SK-N-SH (cell line): ENCODE measurements around the gene PARK7. TPM values are rescaled to one million over a fixed set of nuclear protein-coding genes. Genes with fewer than 3 reads are reported as not detected.

Experiments used
- CTCF ChIA-PET: fragments of 300-600, 350-600 bp; formaldehyde crosslinking; extraction: SDS; loops from one replicate; lab custom pipeline; 2021; lab: Yijun Ruan, JAX
- POLR2A ChIA-PET: fragments of 350-600 bp; sonication (Branson Sonifier 250); formaldehyde crosslinking; extraction: SDS; loops from one replicate; lab custom pipeline; 2020; ENCODE audit warnings: antibody characterized with exemption, inconsistent platforms; lab: Yijun Ruan, JAX
- DNase-seq: peaks from one replicate; pipeline ENCODE4 v3.0.0; 2012
- H2AFZ ChIP-seq: fragments of 200-600 bp; sonication (generic); 2 replicates; pipeline ENCODE4 v1.8.1; 2016; ENCODE audit warnings: antibody characterized with exemption, mild to moderate bottlenecking, low read depth
- H3F3A ChIP-seq: fragments of 200-600 bp; sonication (generic); replicated peaks from 2 replicates; pipeline ENCODE3; 2016; ENCODE audit warnings: antibody characterized with exemption, mild to moderate bottlenecking; ENCODE audit not compliant: insufficient read depth
- H3K27ac ChIP-seq, 2 experiments: fragments of 200-500 bp in 1 of 2; fragments of 200-600 bp in 1 of 2; sonication (Bioruptor generic) in 1 of 2; sonication (generic), shearing (Covaris generic) in 1 of 2; 2 replicates each; pipeline versions ENCODE4 v1.5.1 to v1.6.1; 2014 to 2016; ENCODE audit warnings: low read depth in 2 of 2, inconsistent platforms in 1 of 2, low read length in 1 of 2, mild to moderate bottlenecking in 1 of 2, mixed read lengths in 1 of 2
- H3K27me3 ChIP-seq: fragments of 200-600 bp; sonication (generic), shearing (Covaris generic); 2 replicates; pipeline ENCODE4 v1.6.1; 2016; ENCODE audit warnings: mixed run types; ENCODE audit not compliant: insufficient read depth
- H3K36me3 ChIP-seq, 2 experiments: fragments of 200-500 bp in 1 of 2; fragments of 200-600 bp in 1 of 2; sonication (Bioruptor generic) in 1 of 2; sonication (generic) in 1 of 2; replicated peaks in 1 of 2; 2 replicates each; pipeline versions ENCODE3 to v1.5.1; 2014 to 2016; ENCODE audit warnings: low read length in 1 of 2, mild to moderate bottlenecking in 1 of 2; ENCODE audit not compliant: insufficient read depth in 2 of 2, control insufficient read depth in 1 of 2
- H3K4me1 ChIP-seq, 2 experiments: fragments of 200-500 bp in 1 of 2; fragments of 200-600 bp in 1 of 2; sonication (Bioruptor generic) in 1 of 2; sonication (generic), shearing (Covaris generic) in 1 of 2; 2 replicates each; pipeline versions ENCODE4 v1.5.1 to v1.6.1; 2014 to 2016; ENCODE audit warnings: low read depth in 1 of 2, low read length in 1 of 2, mixed run types in 1 of 2; ENCODE audit not compliant: insufficient read depth in 2 of 2, control insufficient read depth in 1 of 2
- H3K4me2 ChIP-seq: fragments of 200-600 bp; sonication (generic), shearing (Covaris generic); 2 replicates; pipeline ENCODE4 v1.6.1; 2017; ENCODE audit warnings: mixed run types
- H3K4me3 ChIP-seq, 2 experiments: fragments of 200-500 bp in 1 of 2; fragments of 200-600 bp in 1 of 2; sonication (Bioruptor generic) in 1 of 2; sonication (generic), shearing (Covaris generic) in 1 of 2; 2 replicates each; pipeline versions ENCODE4 v1.5.1 to v1.8.1; 2014 to 2016; ENCODE audit warnings: low read depth in 2 of 2, inconsistent platforms in 1 of 2, low read length in 1 of 2, mild to moderate bottlenecking in 1 of 2, mixed read lengths in 1 of 2, moderate library complexity in 1 of 2
- H3K79me2 ChIP-seq: fragments of 200-600 bp; sonication (generic); 2 replicates; pipeline ENCODE4 v1.8.1; 2017; ENCODE audit warnings: mild to moderate bottlenecking; ENCODE audit not compliant: insufficient read depth
- H3K9ac ChIP-seq: fragments of 200-600 bp; sonication (generic); 2 replicates; pipeline ENCODE4 v1.6.1; 2017; ENCODE audit warnings: mixed run types
- H3K9me2 ChIP-seq: fragments of 200-600 bp; sonication (generic); 2 replicates; pipeline ENCODE4 v1.6.1; 2017; ENCODE audit warnings: mixed run types
- H3K9me3 ChIP-seq: fragments of 200-600 bp; sonication (generic); 2 replicates; pipeline ENCODE4 v1.6.1; 2017; ENCODE audit warnings: mixed run types, mild to moderate bottlenecking, moderate library complexity
- H4K20me1 ChIP-seq: fragments of 200-600 bp; sonication (generic); 2 replicates; pipeline ENCODE4 v1.6.1; 2017; ENCODE audit warnings: mild to moderate bottlenecking, mixed run types; ENCODE audit not compliant: insufficient read depth
- CHD2 ChIP-seq: fragments of 150-350 bp; IDR thresholded peaks from 2 replicates; pipeline ENCODE4 v1.6.1; 2018; ENCODE audit warnings: low read length; ENCODE audit not compliant: partially characterized antibody
- ELF1 ChIP-seq: IDR thresholded peaks from 2 replicates; pipeline ENCODE4 v1.4.0; 2012
- EP300 ChIP-seq, 2 experiments: IDR thresholded peaks; 2 replicates each; pipeline versions ENCODE4 v1.4.0 to v1.6.1; 2012; ENCODE audit warnings: borderline replicate concordance in 1 of 2, low read depth in 1 of 2, low read length in 1 of 2
- FOSL2 ChIP-seq: IDR thresholded peaks from 2 replicates; pipeline ENCODE4 v1.4.0; 2012; ENCODE audit warnings: low read depth, mild to moderate bottlenecking, moderate library complexity, borderline replicate concordance
- FOXJ3 ChIP-seq: sonication (generic); formaldehyde crosslinking; IDR thresholded peaks from 2 replicates; pipeline ENCODE4 v1.5.1; 2020; ENCODE audit warnings: mild to moderate bottlenecking, missing genetic modification reagents
- FOXM1 ChIP-seq: IDR thresholded peaks from 2 replicates; pipeline ENCODE4 v1.4.0; 2012; ENCODE audit warnings: low read depth, mild to moderate bottlenecking
- GABPA ChIP-seq: IDR thresholded peaks from 2 replicates; pipeline ENCODE4 v1.4.0; 2012; ENCODE audit warnings: low read depth, mild to moderate bottlenecking
- GATA2 ChIP-seq: sonication (generic); formaldehyde crosslinking; IDR thresholded peaks from 2 replicates; pipeline ENCODE4 v1.5.0; 2020; ENCODE audit warnings: mild to moderate bottlenecking, missing genetic modification reagents
- JUND ChIP-seq: IDR thresholded peaks from 2 replicates; pipeline ENCODE4 v1.4.0; 2012
- MXI1 ChIP-seq: IDR thresholded peaks from 2 replicates; pipeline ENCODE4 v1.6.1; 2012; ENCODE audit warnings: mild to moderate bottlenecking, low read depth, low read length, improper control_type of control experiment
- NFIC ChIP-seq: IDR thresholded peaks from 2 replicates; pipeline ENCODE4 v1.4.0; 2012; ENCODE audit warnings: borderline replicate concordance
- POLR2AphosphoS5 ChIP-seq: IDR thresholded peaks from 2 replicates; pipeline ENCODE4 v1.6.1; 2012; ENCODE audit warnings: low read depth, low read length
- RAD21 ChIP-seq: IDR thresholded peaks from 2 replicates; pipeline ENCODE4 v1.6.1; 2012; ENCODE audit warnings: mild to moderate bottlenecking, low read length
- RXRA ChIP-seq: IDR thresholded peaks from 2 replicates; pipeline ENCODE4 v1.4.0; 2012; ENCODE audit warnings: low read depth, mild to moderate bottlenecking, borderline replicate concordance
- SIN3A ChIP-seq: IDR thresholded peaks from 2 replicates; pipeline ENCODE4 v1.6.1; 2012; ENCODE audit warnings: low read depth, mild to moderate bottlenecking, low read length, moderate library complexity, borderline replicate concordance
- TEAD4 ChIP-seq: IDR thresholded peaks from 2 replicates; pipeline ENCODE4 v1.4.0; 2012; ENCODE audit warnings: mild to moderate bottlenecking, borderline replicate concordance; ENCODE audit not compliant: insufficient read depth
- YY1 ChIP-seq: IDR thresholded peaks from 2 replicates; pipeline ENCODE4 v1.4.0; 2012; ENCODE audit warnings: low read depth, mild to moderate bottlenecking
- WGBS: methylation state at CpG from one replicate; pipeline ENCODE4 v1.1.6; 2017; ENCODE audit warnings: low lambda C conversion rate; 5-methylcytosine and 5-hydroxymethylcytosine counted together
- polyA plus RNA-seq, 3 experiments: library from polyadenylated mRNA; depleted of rRNA; stranded (reverse); fragments of >200 nt; gene quantifications; 2 replicates each; pipeline ENCODE4 v1.2.3, GENCODE V29; 2012
- TF ChIP-seq, protein P1 (sequence below): fragments of 150-350 bp; IDR thresholded peaks from 2 replicates; pipeline ENCODE4 v1.6.1; 2016; ENCODE audit warnings: mild to moderate bottlenecking, low read depth, low read length
- TF ChIP-seq, protein P2 (sequence below): fragments of 150-350 bp; IDR thresholded peaks from 2 replicates; pipeline ENCODE4 v1.6.1; 2017; ENCODE audit warnings: antibody characterized with exemption, low read length, low read depth, borderline replicate concordance
- TF ChIP-seq, protein P3 (sequence below): fragments of 200-600 bp; sonication (generic); IDR thresholded peaks from 2 replicates; pipeline ENCODE4 v1.6.1; 2017; ENCODE audit warnings: antibody characterized with exemption, mild to moderate bottlenecking, moderate library complexity
- TF ChIP-seq, protein P4 (sequence below): IDR thresholded peaks from 2 replicates; pipeline ENCODE4 v1.4.0; 2012; ENCODE audit warnings: low read depth, borderline replicate concordance
- TF ChIP-seq, protein P5 (sequence below): IDR thresholded peaks from 2 replicates; pipeline ENCODE4 v1.4.0; 2012; ENCODE audit warnings: low read depth, borderline replicate concordance

Gene PARK7
- polyA plus RNA-seq, 1 of the 3 experiments (the other 2 are of a cell fraction) = 415 TPM

DNA sequence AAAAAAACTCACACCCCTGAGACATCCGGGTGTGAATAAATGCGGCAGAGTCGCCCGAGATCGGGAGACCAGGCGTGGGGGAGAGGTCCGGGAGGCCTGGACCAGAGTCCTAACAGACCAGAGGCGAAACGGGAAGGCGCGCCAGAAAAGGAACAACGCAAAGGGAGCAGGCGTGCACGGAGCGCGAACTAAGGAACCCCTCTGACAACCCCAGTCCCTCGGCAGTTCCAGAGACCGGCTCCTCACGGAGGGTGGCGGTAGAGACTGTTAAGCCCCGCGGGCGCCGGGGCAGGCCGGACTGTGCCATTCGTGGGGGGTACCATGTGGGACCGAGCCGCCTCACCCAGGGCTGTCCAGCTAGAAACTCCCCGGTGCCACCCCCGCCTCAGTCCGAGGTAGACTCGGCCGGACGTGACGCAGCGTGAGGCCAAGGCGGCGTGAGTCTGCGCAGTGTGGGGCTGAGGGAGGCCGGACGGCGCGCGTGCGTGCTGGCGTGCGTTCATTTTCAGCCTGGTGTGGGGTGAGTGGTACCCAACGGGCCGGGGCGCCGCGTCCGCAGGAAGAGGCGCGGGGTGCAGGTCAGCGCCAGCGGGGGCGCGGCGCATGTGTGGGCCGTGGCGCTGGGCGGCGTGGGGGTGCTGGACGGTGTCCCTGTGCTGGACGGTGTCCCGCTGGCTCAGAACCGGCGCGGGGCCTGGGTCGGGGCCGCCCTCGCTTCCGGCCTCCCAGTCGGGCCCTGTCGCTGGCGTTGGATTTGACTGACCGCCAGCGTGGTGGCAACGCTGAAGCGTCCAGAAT, at the start of gene PARK7 (continued):
- no peak; a peak in 1 of 4 replicates for TF ChIP-seq EP300 (IDR thresholded peaks at IDR 0.05; ENCODE audit: borderline replicate concordance in 1 of 2, low read depth in 1 of 2, low read length in 1 of 2)
- TF ChIP-seq, protein P1, sequence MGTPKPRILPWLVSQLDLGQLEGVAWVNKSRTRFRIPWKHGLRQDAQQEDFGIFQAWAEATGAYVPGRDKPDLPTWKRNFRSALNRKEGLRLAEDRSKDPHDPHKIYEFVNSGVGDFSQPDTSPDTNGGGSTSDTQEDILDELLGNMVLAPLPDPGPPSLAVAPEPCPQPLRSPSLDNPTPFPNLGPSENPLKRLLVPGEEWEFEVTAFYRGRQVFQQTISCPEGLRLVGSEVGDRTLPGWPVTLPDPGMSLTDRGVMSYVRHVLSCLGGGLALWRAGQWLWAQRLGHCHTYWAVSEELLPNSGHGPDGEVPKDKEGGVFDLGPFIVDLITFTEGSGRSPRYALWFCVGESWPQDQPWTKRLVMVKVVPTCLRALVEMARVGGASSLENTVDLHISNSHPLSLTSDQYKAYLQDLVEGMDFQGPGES = no peak
- TF ChIP-seq JUND = no peak; the same call in 1 of the 2 replicates
- TF ChIP-seq, protein P2, sequence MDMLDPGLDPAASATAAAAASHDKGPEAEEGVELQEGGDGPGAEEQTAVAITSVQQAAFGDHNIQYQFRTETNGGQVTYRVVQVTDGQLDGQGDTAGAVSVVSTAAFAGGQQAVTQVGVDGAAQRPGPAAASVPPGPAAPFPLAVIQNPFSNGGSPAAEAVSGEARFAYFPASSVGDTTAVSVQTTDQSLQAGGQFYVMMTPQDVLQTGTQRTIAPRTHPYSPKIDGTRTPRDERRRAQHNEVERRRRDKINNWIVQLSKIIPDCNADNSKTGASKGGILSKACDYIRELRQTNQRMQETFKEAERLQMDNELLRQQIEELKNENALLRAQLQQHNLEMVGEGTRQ = no peak
- no peak for TF ChIP-seq GATA2 (CRISPR knock-in tag)
- TF ChIP-seq FOXJ3 = no peak
- peak; percentile 86 for TF ChIP-seq MXI1
- TF ChIP-seq GABPA = peak; percentile 76
- TF ChIP-seq RXRA = no peak
- TF ChIP-seq RAD21 = no peak
- peak; percentile 99 for TF ChIP-seq POLR2AphosphoS5

DNA sequence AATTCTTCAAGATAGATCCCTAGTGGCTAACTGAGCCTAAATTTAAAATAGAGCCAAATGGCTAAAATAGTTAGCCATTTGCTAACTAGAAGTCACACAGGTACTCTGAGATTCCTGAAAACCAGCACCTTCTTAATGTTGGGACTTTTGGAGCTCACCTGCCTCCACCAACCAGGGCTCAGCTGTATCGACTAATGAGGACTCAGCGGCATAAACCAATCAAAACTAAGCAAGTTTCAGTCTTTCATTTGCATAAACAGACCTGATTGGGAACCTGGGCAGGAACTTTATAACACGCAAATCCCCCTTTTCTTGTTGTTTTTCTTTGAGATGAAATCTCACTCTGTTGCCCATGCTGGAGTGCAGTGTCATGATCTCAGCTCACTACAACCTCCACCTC, 49.4 kb upstream of the PARK7 start:
- Histone ChIP-seq H3K4me2 (no peak overlapping the region), H4K20me1 (no peaks in the 10 kb centered on the region), H3K9me3 (no peaks in the 10 kb centered on the region), H3K27me3 (no peaks in the 10 kb centered on the region), H3K9me2 (no peaks in the 10 kb centered on the region), H2AFZ (no peak overlapping the region), H3K27ac (no peak overlapping the region), H3K9ac (no peak overlapping the region), H3F3A (peaks cover 6% of the 10 kb centered on the region), H3K36me3 (no peaks in the 10 kb centered on the region), H3K4me3 (no peak overlapping the region), H3K4me1 (no peaks in the 10 kb centered on the region), H3K79me2 (no peaks in the 10 kb centered on the region)
- CTCF ChIA-PET = interaction anchor here (1.5 kb wide), 1 partner anchor 8 kb away, joined by 3 read pairs; no protein-coding TSS in a partner anchor
- POLR2A ChIA-PET = no interaction called here
- no peak for DNase-seq
- 90% methylated on average over 3 of the region's 3 CpGs for WGBS
- TF ChIP-seq FOSL2 (no peak), ELF1 (no peak), YY1 (no peak), FOXM1 (no peak), NFIC (no peak), CHD2 (no peak), RAD21 (no peak), FOXJ3 (no peak), TEAD4 (no peak), RXRA (no peak), SIN3A (no peak)
- TF ChIP-seq, protein P3, sequence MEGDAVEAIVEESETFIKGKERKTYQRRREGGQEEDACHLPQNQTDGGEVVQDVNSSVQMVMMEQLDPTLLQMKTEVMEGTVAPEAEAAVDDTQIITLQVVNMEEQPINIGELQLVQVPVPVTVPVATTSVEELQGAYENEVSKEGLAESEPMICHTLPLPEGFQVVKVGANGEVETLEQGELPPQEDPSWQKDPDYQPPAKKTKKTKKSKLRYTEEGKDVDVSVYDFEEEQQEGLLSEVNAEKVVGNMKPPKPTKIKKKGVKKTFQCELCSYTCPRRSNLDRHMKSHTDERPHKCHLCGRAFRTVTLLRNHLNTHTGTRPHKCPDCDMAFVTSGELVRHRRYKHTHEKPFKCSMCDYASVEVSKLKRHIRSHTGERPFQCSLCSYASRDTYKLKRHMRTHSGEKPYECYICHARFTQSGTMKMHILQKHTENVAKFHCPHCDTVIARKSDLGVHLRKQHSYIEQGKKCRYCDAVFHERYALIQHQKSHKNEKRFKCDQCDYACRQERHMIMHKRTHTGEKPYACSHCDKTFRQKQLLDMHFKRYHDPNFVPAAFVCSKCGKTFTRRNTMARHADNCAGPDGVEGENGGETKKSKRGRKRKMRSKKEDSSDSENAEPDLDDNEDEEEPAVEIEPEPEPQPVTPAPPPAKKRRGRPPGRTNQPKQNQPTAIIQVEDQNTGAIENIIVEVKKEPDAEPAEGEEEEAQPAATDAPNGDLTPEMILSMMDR = no peak
- TF ChIP-seq, protein P1 = no peak
- TF ChIP-seq, protein P4, sequence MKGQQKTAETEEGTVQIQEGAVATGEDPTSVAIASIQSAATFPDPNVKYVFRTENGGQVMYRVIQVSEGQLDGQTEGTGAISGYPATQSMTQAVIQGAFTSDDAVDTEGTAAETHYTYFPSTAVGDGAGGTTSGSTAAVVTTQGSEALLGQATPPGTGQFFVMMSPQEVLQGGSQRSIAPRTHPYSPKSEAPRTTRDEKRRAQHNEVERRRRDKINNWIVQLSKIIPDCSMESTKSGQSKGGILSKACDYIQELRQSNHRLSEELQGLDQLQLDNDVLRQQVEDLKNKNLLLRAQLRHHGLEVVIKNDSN = no peak
- TF ChIP-seq, protein P5, sequence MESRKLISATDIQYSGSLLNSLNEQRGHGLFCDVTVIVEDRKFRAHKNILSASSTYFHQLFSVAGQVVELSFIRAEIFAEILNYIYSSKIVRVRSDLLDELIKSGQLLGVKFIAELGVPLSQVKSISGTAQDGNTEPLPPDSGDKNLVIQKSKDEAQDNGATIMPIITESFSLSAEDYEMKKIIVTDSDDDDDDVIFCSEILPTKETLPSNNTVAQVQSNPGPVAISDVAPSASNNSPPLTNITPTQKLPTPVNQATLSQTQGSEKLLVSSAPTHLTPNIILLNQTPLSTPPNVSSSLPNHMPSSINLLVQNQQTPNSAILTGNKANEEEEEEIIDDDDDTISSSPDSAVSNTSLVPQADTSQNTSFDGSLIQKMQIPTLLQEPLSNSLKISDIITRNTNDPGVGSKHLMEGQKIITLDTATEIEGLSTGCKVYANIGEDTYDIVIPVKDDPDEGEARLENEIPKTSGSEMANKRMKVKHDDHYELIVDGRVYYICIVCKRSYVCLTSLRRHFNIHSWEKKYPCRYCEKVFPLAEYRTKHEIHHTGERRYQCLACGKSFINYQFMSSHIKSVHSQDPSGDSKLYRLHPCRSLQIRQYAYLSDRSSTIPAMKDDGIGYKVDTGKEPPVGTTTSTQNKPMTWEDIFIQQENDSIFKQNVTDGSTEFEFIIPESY = no peak
